Caco-2 (cell line): Measurements from ENCODE around the gene PIBF1. TPM values are rescaled to one million over a fixed set of nuclear protein-coding genes. Genes with fewer than 3 reads are reported as not detected.
"Not testable (repeated sequence)": the region's sequence is repeated elsewhere in the genome, so short reads cannot be mapped to it uniquely, and the experiment has no call there.

Experiments
- BruUV-seq: library from RNA; stranded (reverse); fragments of 400-500 nt; replicated peaks from 2 replicates; lab custom pipeline; 2021; lab: Mats Ljungman, UMichigan
- CTCF ChIA-PET: fragments of 300-600 bp; sonication (Branson Sonifier 250); formaldehyde crosslinking; loops from one replicate; lab custom pipeline; 2022; ENCODE audit warnings: antibody characterized with exemption; lab: Charles Lee
- POLR2A ChIA-PET: fragments of 300-600 bp; sonication (Branson Sonifier 250); formaldehyde crosslinking; loops from one replicate; lab custom pipeline; 2022; ENCODE audit warnings: antibody characterized with exemption; lab: Charles Lee
- DNase-seq, 2 experiments: peaks; one replicate each; pipeline versions ENCODE4 v3.0.0 to v3.0.0-alpha.2; 2020 to 2022
- H3K27me3 ChIP-seq: replicated peaks from 2 replicates; pipeline ENCODE4 v1.6.0; 2011; ENCODE audit warnings: low read length; ENCODE audit not compliant: control insufficient read depth, insufficient read depth
- H3K36me3 ChIP-seq: 2 replicates; pipeline ENCODE4 v1.5.1; 2011; ENCODE audit warnings: low read length; ENCODE audit not compliant: control insufficient read depth, insufficient read depth
- H3K4me1 ChIP-seq: fragments of 250-450 bp; sonication (Bioruptor Pico); 2 replicates; pipeline ENCODE4 v1.5.1; 2020; ENCODE audit warnings: mild to moderate bottlenecking
- H3K4me3 ChIP-seq: 2 replicates; pipeline ENCODE4 v1.5.1; 2011; ENCODE audit warnings: low read depth, mild to moderate bottlenecking, control low read depth, low read length
- H3K9me3 ChIP-seq: fragments of 250-450 bp; sonication (Bioruptor Pico); 2 replicates; pipeline ENCODE4 v1.5.1; 2020; ENCODE audit warnings: mild to moderate bottlenecking, moderate library complexity
- H3K27ac Mint-ChIP-seq: one replicate; pipeline ENCODE4 v1.8.0; 2022; ENCODE audit warnings: mixed read lengths; ENCODE audit not compliant: unreplicated experiment
- H3K27me3 Mint-ChIP-seq: one replicate; pipeline ENCODE4 v1.8.0; 2022; ENCODE audit warnings: mixed read lengths; ENCODE audit not compliant: insufficient read depth, unreplicated experiment
- H3K36me3 Mint-ChIP-seq: one replicate; pipeline ENCODE4 v1.8.0; 2022; ENCODE audit warnings: mild to moderate bottlenecking, mixed read lengths; ENCODE audit not compliant: insufficient read depth, unreplicated experiment
- H3K4me1 Mint-ChIP-seq: one replicate; pipeline ENCODE4 v1.8.0; 2022; ENCODE audit warnings: low read depth, mixed read lengths; ENCODE audit not compliant: unreplicated experiment
- H3K4me3 Mint-ChIP-seq: one replicate; pipeline ENCODE4 v1.8.0; 2022; ENCODE audit warnings: mild to moderate bottlenecking, moderate library complexity, mixed read lengths; ENCODE audit not compliant: unreplicated experiment
- H3K9me3 Mint-ChIP-seq: one replicate; pipeline ENCODE4 v1.8.0; 2022; ENCODE audit warnings: mixed read lengths; ENCODE audit not compliant: unreplicated experiment
- CTCF ChIP-seq, 2 experiments: fragments of 200-600 bp in 1 of 2; IDR thresholded peaks; 1 replicate in 1 of 2; 2 replicates in 1 of 2; pipeline versions ENCODE4 v1.5.1 to v1.8.0; 2011 to 2022; ENCODE audit warnings: antibody characterized with exemption in 1 of 2, control low read depth in 1 of 2, inconsistent platforms in 1 of 2, low read depth in 1 of 2, low read length in 1 of 2, mild to moderate bottlenecking in 1 of 2, moderate library complexity in 1 of 2; ENCODE audit not compliant: insufficient read depth in 1 of 2, severe bottlenecking in 1 of 2, unreplicated experiment in 1 of 2
- intact Hi-C: fragments of 100-400 bp; cut with micrococcal nuclease; formaldehyde crosslinking; loops from one replicate; pipeline ENCODE4 v1.10.0; 2022; ENCODE audit not compliant: unreplicated experiment
- total RNA-seq: library from RNA; stranded (reverse); gene quantifications from 2 replicates; pipeline ENCODE4 v1.2.3, GENCODE V29; 2022

The PIBF1 gene
- total RNA-seq, 1 experiment from 2014 or later = 13.4 TPM

DNA sequence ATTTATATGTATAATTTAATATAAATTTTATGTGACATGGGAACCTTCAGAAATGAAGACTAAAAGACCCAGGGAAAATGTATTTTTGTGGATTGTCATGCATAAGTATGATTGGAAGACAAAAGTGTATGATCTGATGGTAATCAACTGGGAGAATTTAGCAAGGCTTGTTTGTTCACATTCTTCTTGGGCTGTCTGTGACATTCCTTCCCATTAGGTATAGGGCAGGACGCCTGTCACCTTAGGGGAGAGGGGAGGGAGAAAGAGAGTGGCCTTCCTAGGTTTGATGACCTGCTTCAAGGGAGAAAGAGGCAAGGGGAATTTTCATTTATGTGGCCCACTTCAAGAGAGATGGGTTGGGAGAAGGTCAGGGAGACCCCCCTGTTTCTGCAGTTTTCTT is 22.4 kb downstream of the PIBF1 start:
- Mint-ChIP-seq H3K4me3 (no peak overlapping the region), H3K27ac (no peak overlapping the region), H3K9me3 (no peaks in the 10 kb centered on the region), H3K4me1 (peaks cover 20% of the 10 kb centered on the region), H3K36me3 (peaks cover 5% of the 10 kb centered on the region), H3K27me3 (no peaks in the 10 kb centered on the region)
- peaks cover 24% of the 10 kb centered on the region for H3K4me1 ChIP-seq
- ChIA-PET POLR2A (no interaction called here), CTCF (no interaction called here)
- intact Hi-C loops = no loop called here
- H3K27me3 ChIP-seq = no peaks in the 10 kb centered on the region
- no peak for TF ChIP-seq CTCF (IDR thresholded peaks at IDR 0.05; ENCODE audit: insufficient read depth in 1 of 2, low read depth in 1 of 2, low read length in 1 of 2, severe bottlenecking in 1 of 2, unreplicated experiment in 1 of 2)
- H3K4me3 ChIP-seq = no peak overlapping the region
- DNase-seq = peak; percentile 41 to 43
- no TSS peak for BruUV-seq
- H3K9me3 ChIP-seq = no peaks in the 10 kb centered on the region
- H3K36me3 ChIP-seq = no peaks in the 10 kb centered on the region

- H3K36me3 Mint-ChIP-seq = peaks cover 5% of the 10 kb centered on the region
- CTCF ChIA-PET = interaction anchor here (0.6 kb wide), 1 partner anchor 247 kb away, joined by 3 read pairs; no protein-coding TSS in a partner anchor
- intact Hi-C loops = no loop called here
These were observed 23.9 kb downstream of the PIBF1 start for GRCh38 chr13:72805676-72806346.

DNA sequence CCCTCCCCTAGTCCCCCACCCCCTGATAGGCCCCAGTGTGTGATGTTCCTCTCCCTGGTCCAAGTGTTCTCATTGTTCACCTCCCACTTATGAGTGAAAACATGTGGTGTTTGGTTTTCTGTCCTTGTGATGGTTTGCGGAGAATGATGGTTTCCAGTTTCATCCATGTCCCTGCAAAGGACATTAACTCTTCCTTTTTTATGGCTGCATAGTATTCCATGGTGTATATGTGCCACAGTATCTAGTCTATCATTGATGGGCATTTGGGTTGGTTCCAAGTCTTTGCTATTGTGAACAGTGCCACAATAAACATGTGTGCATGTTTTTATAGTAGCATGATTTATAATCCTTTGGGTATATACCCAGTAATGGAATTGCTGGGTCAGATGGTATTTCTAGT is 24.6 kb downstream of the PIBF1 start:
- H3K4me3 Mint-ChIP-seq, H3K27me3 ChIP-seq, DNase-seq, CTCF ChIA-PET, POLR2A ChIA-PET, intact Hi-C loops, H3K27me3 Mint-ChIP-seq, BruUV-seq, H3K4me3 ChIP-seq, H3K36me3 ChIP-seq, H3K9me3 ChIP-seq, H3K9me3 Mint-ChIP-seq, H3K27ac Mint-ChIP-seq: not testable (repeated sequence)
- H3K4me1 ChIP-seq = peaks cover 24% of the 10 kb centered on the region
- Mint-ChIP-seq H3K4me1 (peaks cover 20% of the 10 kb centered on the region), H3K36me3 (peaks cover 11% of the 10 kb centered on the region)

More at GRCh38 chr13:72805676-72806346, 23.9 kb downstream of the PIBF1 start:
- POLR2A ChIA-PET = no interaction called here
- no peak for DNase-seq
- H3K4me1 Mint-ChIP-seq = peaks cover 20% of the 10 kb centered on the region
- H3K9me3 Mint-ChIP-seq = no peaks in the 10 kb centered on the region
- no peaks in the 10 kb centered on the region for H3K27me3 ChIP-seq
- no peaks in the 10 kb centered on the region for H3K36me3 ChIP-seq
- no TSS peak for BruUV-seq
- H3K4me3 ChIP-seq = no peak overlapping the region
- TF ChIP-seq CTCF (IDR thresholded peaks at IDR 0.05; ENCODE audit: insufficient read depth in 1 of 2, low read depth in 1 of 2, low read length in 1 of 2, severe bottlenecking in 1 of 2, unreplicated experiment in 1 of 2) = no peak
- H3K27ac Mint-ChIP-seq = no peak overlapping the region
- no peak overlapping the region for H3K4me3 Mint-ChIP-seq
- H3K9me3 ChIP-seq = 0 out of 2 replicates have a peak, but pooled peaks cover 3% of the 10 kb centered on the region
- H3K27me3 Mint-ChIP-seq = no peaks in the 10 kb centered on the region
- H3K4me1 ChIP-seq = peaks cover 24% of the 10 kb centered on the region
